HFFc6 (cell line): ENCODE results near the gene DESI2. TPM values are rescaled to one million over a fixed set of nuclear protein-coding genes. Genes with fewer than 3 reads are reported as not detected.
"Not testable (repeated sequence)": the region's sequence is repeated elsewhere in the genome, so short reads cannot be mapped to it uniquely, and the experiment has no call there.

Experiments used
- DNase-seq: peaks from one replicate; pipeline ENCODE4 v3.0.0-alpha.2; 2018
- H3K27ac Mint-ChIP-seq: 2 replicates; pipeline ENCODE4 v1.8.0; 2020; ENCODE audit warnings: mild to moderate bottlenecking, mixed read lengths
- H3K27me3 Mint-ChIP-seq: 2 replicates; pipeline ENCODE4 v1.8.0; 2021; ENCODE audit warnings: mild to moderate bottlenecking, moderate library complexity, mixed read lengths; ENCODE audit not compliant: insufficient read depth
- H3K36me3 Mint-ChIP-seq: 2 replicates; pipeline ENCODE4 v1.8.0; 2021; ENCODE audit warnings: low read depth, mixed read lengths
- H3K4me1 Mint-ChIP-seq: 2 replicates; pipeline ENCODE4 v1.8.0; 2020; ENCODE audit warnings: low read depth, mixed read lengths
- H3K4me3 Mint-ChIP-seq: 2 replicates; pipeline ENCODE4 v1.8.0; 2020; ENCODE audit warnings: mild to moderate bottlenecking, moderate library complexity, mixed read lengths
- H3K9me3 Mint-ChIP-seq: 2 replicates; pipeline ENCODE4 v1.8.0; 2020; ENCODE audit warnings: mild to moderate bottlenecking, mixed read lengths
- CTCF ChIP-seq: fragments of 200-600 bp; sonication (generic); IDR thresholded peaks from 2 replicates; pipeline ENCODE4 v1.5.0; 2021; ENCODE audit warnings: antibody characterized with exemption, mild to moderate bottlenecking
- total RNA-seq, 6 experiments: library from RNA; stranded (reverse); fragmentation: NEBNext Ultra II Directional; extraction: Animal tissue kit (Norgen Biotek cat#: 25700); gene quantifications; 2 replicates in 1 of 6; 3 replicates in 5 of 6; pipeline ENCODE4 v1.2.3, GENCODE V29; 2021

Gene DESI2
- total RNA-seq, 6 experiments from 2014 or later: 23.5 to 32.3 (median 28.0) TPM

GRCh38 chr1:244662599-244662998 is 9.7 kb downstream of the DESI2 start:
- H3K9me3 Mint-ChIP-seq: no peaks in the 10 kb centered on the region
- peaks cover 8% of the 10 kb centered on the region; the same call in 1 of the 2 replicates for H3K4me1 Mint-ChIP-seq
- no peaks in the 10 kb centered on the region for H3K27me3 Mint-ChIP-seq
- no peak for DNase-seq
- no peak overlapping the region for H3K4me3 Mint-ChIP-seq
- no peak overlapping the region for H3K27ac Mint-ChIP-seq
- H3K36me3 Mint-ChIP-seq: peaks cover 23% of the 10 kb centered on the region
- no peak for TF ChIP-seq CTCF

GRCh38 chr1:244664353-244664752 is 11.4 kb downstream of the DESI2 start:
- H3K9me3 Mint-ChIP-seq: no peaks in the 10 kb centered on the region
- H3K27me3 Mint-ChIP-seq: no peaks in the 10 kb centered on the region
- H3K36me3 Mint-ChIP-seq: peaks cover 17% of the 10 kb centered on the region
- 0 out of 2 replicates have a peak, but pooled peaks cover 8% of the 10 kb centered on the region for H3K4me1 Mint-ChIP-seq
- H3K4me3 Mint-ChIP-seq: no peak overlapping the region
- DNase-seq: no peak
- H3K27ac Mint-ChIP-seq: no peak overlapping the region
- no peak for TF ChIP-seq CTCF

DNA sequence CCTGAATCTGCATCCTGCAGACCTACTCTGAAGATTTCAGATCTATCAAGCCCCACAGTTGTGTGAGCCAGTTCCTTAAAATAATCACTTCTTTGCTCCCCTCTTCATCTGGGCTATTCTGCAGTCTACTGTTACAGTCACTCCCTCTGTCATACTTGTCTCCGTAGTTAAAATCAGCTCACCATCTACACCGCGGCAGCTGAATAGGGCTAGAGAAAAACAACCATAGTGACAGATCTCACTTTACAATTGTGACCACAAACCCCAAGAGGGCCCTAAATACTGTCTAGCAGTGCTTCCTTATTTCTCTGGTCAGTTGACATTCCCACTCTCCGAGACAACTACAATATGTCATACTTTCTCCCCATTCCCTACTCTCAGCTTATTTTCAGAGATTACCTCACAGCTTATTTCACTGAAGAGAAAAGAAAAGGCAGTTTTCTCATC is 12.9 kb downstream of the DESI2 start:
- Mint-ChIP-seq H3K27ac (no peak overlapping the region), H3K9me3 (no peaks in the 10 kb centered on the region), H3K27me3 (no peaks in the 10 kb centered on the region), H3K4me1 (0 out of 2 replicates have a peak, but pooled peaks cover 8% of the 10 kb centered on the region), H3K36me3 (peaks cover 6% of the 10 kb centered on the region), H3K4me3 (no peak overlapping the region)
- no peak for TF ChIP-seq CTCF
- DNase-seq: no peak

DNA sequence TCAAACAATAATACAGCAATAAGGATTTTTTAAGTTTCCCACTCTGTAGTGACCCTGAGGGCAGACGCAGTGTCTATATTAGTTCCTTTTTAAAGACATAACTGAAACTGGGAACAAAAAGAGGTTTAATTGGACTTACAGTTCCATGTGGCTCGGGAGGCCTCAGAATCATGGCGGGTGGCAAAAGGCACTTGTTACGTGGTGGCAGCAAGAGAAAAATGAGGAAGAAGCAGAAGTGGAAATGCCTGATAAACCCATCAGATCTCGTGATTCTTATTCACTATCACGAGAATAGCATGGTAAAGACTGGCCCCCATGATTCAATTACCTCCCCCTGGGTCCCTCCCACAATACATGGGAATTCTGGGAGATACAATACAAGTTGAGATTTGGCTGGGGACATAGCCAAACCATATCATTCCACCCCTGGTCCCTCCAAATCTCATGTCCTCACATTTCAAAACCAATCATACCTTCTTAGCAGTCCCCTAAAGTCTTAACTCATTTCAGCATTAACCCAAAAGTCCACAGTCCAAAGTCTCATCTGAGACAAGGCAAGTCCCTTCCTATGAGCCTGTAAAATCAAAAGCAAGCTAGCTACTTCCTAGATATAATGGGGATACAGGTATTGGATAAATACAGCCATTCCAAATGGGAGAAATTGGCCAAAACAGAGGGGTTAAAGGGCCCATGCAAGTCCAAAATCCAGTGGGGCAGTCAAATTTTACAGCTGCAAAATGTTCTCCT is 13.9 kb downstream of the DESI2 start:
- DNase-seq, H3K27ac Mint-ChIP-seq, H3K36me3 Mint-ChIP-seq, H3K4me3 Mint-ChIP-seq, H3K4me1 Mint-ChIP-seq, H3K9me3 Mint-ChIP-seq, H3K27me3 Mint-ChIP-seq: not testable (repeated sequence)

DNA sequence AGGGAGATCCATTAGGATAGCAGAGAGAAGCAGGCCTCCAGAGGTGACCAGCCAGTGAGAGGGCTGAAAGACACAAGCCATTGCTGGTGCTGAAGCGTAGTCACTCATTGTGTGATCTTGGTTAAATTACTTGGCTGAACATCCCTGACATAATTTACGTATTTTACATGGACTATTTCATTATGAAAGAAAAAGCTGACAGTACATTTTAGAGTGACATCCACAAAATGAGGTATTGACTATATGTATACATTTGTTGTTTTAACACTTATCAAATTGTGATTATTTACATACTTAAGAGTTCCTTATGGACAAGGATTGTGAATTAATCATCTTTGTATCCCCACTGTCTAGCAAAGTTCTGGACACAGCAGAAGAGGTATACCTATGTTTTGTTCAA is 14.9 kb downstream of the DESI2 start:
- no peaks in the 10 kb centered on the region for H3K27me3 Mint-ChIP-seq
- H3K36me3 Mint-ChIP-seq: peaks cover 7% of the 10 kb centered on the region
- DNase-seq: no peak
- no peak for TF ChIP-seq CTCF
- H3K4me1 Mint-ChIP-seq: peaks cover 3% of the 10 kb centered on the region
- H3K27ac Mint-ChIP-seq: no peak overlapping the region
- H3K9me3 Mint-ChIP-seq: no peaks in the 10 kb centered on the region
- no peak overlapping the region for H3K4me3 Mint-ChIP-seq

GRCh38 chr1:244672946-244673682 is 20.2 kb downstream of the DESI2 start:
- Mint-ChIP-seq H3K4me1 (peaks cover 36% of the 10 kb centered on the region), H3K36me3 (peaks cover 7% of the 10 kb centered on the region), H3K27me3 (no peaks in the 10 kb centered on the region), H3K9me3 (no peaks in the 10 kb centered on the region), H3K4me3 (no peak overlapping the region), H3K27ac (peak overlapping the region; percentile 47)
- no peak for DNase-seq
- no peak for TF ChIP-seq CTCF
